ENCODE data around the gene ANKS1B. TPM values are rescaled to one million over a fixed set of nuclear protein-coding genes. Genes with fewer than 3 reads are reported as not detected.

Gene ANKS1B
- total RNA-seq, 3 donors from 2014 or later (not counting 1 experiment from before 2014, with no cell fraction given) = not detected

DNA sequence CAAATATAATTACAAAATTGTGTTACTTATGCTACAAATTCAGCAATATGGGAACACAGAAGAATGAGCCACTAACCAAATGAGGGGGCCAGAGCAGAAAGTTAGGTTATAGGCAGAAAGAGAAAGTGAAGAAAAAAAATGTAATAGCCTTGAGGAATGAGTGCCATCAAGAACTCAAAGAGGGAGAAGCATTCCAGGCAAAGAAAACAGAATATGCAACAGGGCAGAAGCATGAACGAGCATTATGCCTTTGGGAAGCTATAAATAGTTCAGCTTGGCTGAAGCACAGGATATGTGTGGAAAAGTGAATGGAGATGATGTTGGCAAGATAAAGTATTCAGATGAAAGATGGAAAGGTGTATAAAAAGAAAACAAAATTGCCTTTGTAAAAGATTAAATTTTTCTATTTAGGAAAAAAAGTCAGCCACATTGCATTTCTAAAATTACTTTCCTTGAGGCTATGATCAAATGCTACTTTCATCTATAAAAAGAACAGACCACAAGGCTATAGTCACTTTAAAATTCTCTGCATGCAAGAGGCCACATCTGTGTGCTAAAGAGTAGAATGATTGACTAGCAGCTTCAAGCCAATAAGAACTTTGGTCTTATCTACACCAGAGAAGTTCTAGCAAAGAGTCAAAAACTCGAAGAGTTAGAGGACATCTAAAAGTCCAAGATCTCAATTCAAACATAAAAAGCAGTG is 530.7 kb downstream of the ANKS1B start:
- no peak for DNase-seq
- intact Hi-C loops (cut with micrococcal nuclease) = no loop called here
- no peaks in the 10 kb centered on the region for H3K27me3 ChIP-seq (ENCODE audit: control insufficient read depth, insufficient read depth, low read length)
- H3K36me3 Mint-ChIP-seq = peaks cover 14% of the 10 kb centered on the region
- H3K27ac ChIP-seq (ENCODE audit: low read length) = no peak overlapping the region
- no peaks in the 10 kb centered on the region for H3K4me1 Mint-ChIP-seq
- H3K4me1 ChIP-seq (ENCODE audit: control insufficient read depth, insufficient read depth, low read length) = no peaks in the 10 kb centered on the region
- no peak overlapping the region for H3K4me3 Mint-ChIP-seq
- H3K9me3 Mint-ChIP-seq = peaks cover 20 to 29% of the 10 kb centered on the region in 2 donors
- H3K9me3 ChIP-seq (ENCODE audit: control insufficient read depth, insufficient read depth, low read length) = peaks cover 4% of the 10 kb centered on the region
- no peaks in the 10 kb centered on the region for H3K27me3 Mint-ChIP-seq (ENCODE audit: low read depth in 2 of 2)
- H3K4me3 ChIP-seq (ENCODE audit: low read length) = no peak overlapping the region
- no peak for ATAC-seq
- 13% methylated on average over 1 of the region's 2 CpGs for WGBS (ENCODE audit: insufficient coverage)
- H3K36me3 ChIP-seq (ENCODE audit: control insufficient read depth, insufficient read depth, low read length) = no peaks in the 10 kb centered on the region
- TF ChIP-seq, protein P1, sequence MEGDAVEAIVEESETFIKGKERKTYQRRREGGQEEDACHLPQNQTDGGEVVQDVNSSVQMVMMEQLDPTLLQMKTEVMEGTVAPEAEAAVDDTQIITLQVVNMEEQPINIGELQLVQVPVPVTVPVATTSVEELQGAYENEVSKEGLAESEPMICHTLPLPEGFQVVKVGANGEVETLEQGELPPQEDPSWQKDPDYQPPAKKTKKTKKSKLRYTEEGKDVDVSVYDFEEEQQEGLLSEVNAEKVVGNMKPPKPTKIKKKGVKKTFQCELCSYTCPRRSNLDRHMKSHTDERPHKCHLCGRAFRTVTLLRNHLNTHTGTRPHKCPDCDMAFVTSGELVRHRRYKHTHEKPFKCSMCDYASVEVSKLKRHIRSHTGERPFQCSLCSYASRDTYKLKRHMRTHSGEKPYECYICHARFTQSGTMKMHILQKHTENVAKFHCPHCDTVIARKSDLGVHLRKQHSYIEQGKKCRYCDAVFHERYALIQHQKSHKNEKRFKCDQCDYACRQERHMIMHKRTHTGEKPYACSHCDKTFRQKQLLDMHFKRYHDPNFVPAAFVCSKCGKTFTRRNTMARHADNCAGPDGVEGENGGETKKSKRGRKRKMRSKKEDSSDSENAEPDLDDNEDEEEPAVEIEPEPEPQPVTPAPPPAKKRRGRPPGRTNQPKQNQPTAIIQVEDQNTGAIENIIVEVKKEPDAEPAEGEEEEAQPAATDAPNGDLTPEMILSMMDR (IDR thresholded peaks at IDR 0.05) = no peak
- no peak overlapping the region for H3K27ac Mint-ChIP-seq

DNA sequence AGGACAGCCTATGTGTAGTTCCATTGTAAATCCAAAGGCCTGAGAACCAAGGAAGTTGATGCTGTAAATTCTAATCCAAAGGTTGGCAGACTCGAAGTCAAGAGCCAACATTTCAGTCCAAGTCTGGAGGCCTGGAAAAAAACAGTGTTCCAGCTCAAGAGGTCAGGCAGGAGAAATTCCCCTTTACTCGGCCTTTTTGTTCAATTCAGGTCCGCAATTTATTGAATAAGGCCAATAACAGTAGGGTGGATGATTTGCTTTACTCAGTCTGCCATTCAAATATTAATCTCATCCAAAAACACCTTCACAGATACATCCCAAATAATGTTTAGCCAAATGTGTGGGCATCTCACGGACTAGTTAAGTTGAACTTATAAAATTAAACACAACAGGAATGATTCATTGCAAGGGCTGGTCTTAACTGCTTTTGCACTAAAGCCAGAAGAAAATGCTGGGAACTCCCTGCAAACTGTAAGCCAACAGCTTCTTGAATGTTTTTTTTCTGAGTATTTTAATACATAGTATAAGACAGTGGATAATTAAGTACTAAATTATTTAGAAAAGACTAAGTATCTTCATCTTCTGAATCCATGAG is 534.6 kb downstream of the ANKS1B start:
- no peak for DNase-seq
- 63% methylated on average over 3 of the region's 4 CpGs for WGBS (ENCODE audit: insufficient coverage)
- Mint-ChIP-seq H3K9me3 (peaks cover 14 to 24% of the 10 kb centered on the region in 2 donors), H3K4me1 (no peaks in the 10 kb centered on the region), H3K36me3 (peaks cover 5% of the 10 kb centered on the region), H3K27me3 (ENCODE audit: low read depth in 2 of 2) (no peaks in the 10 kb centered on the region), H3K4me3 (no peak overlapping the region), H3K27ac (no peak overlapping the region)
- H3K36me3 ChIP-seq (ENCODE audit: control insufficient read depth, insufficient read depth, low read length) = no peaks in the 10 kb centered on the region
- no peaks in the 10 kb centered on the region for H3K27me3 ChIP-seq (ENCODE audit: control insufficient read depth, insufficient read depth, low read length)
- TF ChIP-seq, protein P1 (IDR thresholded peaks at IDR 0.05) = no peak
- H3K4me3 ChIP-seq (ENCODE audit: low read length) = no peak overlapping the region
- intact Hi-C loops (cut with micrococcal nuclease) = loop anchor here (2.0 kb wide), 1 partner anchor 21 kb away; no protein-coding TSS in a partner anchor
- H3K27ac ChIP-seq (ENCODE audit: low read length) = no peak overlapping the region
- peaks cover 3% of the 10 kb centered on the region for H3K9me3 ChIP-seq (ENCODE audit: control insufficient read depth, insufficient read depth, low read length)
- H3K4me1 ChIP-seq (ENCODE audit: control insufficient read depth, insufficient read depth, low read length) = no peaks in the 10 kb centered on the region
- ATAC-seq = no peak

GRCh38 chr12:99444859-99445316 is 539.8 kb downstream of the ANKS1B start:
- no peaks in the 10 kb centered on the region for H3K27me3 ChIP-seq (ENCODE audit: control insufficient read depth, insufficient read depth, low read length)
- H3K9me3 ChIP-seq (ENCODE audit: control insufficient read depth, insufficient read depth, low read length) = peaks cover 3% of the 10 kb centered on the region
- Mint-ChIP-seq H3K4me1 (no peaks in the 10 kb centered on the region), H3K27ac (no peak overlapping the region), H3K27me3 (ENCODE audit: low read depth in 2 of 2) (no peaks in the 10 kb centered on the region), H3K36me3 (no peaks in the 10 kb centered on the region), H3K9me3 (peaks cover 7 to 14% of the 10 kb centered on the region in 2 donors), H3K4me3 (no peak overlapping the region)
- H3K4me3 ChIP-seq (ENCODE audit: low read length) = no peak overlapping the region
- intact Hi-C loops (cut with micrococcal nuclease) = no loop called here
- H3K4me1 ChIP-seq (ENCODE audit: control insufficient read depth, insufficient read depth, low read length) = no peaks in the 10 kb centered on the region
- H3K36me3 ChIP-seq (ENCODE audit: control insufficient read depth, insufficient read depth, low read length) = no peaks in the 10 kb centered on the region
- ATAC-seq (no peak), DNase-seq (no peak)
- H3K27ac ChIP-seq (ENCODE audit: low read length) = no peak overlapping the region
- TF ChIP-seq, protein P1 (IDR thresholded peaks at IDR 0.05) = no peak

Measured in natural killer cell (primary cell).